NCI-H128 (cell line): ENCODE results near the gene LRRC8C.

ENCODE experiments used
- DNase-seq: peaks from one replicate; lab custom pipeline; 2025; ENCODE audit not compliant: unreplicated experiment; lab: John Stamatoyannopoulos, UW

Gene LRRC8C

DNA sequence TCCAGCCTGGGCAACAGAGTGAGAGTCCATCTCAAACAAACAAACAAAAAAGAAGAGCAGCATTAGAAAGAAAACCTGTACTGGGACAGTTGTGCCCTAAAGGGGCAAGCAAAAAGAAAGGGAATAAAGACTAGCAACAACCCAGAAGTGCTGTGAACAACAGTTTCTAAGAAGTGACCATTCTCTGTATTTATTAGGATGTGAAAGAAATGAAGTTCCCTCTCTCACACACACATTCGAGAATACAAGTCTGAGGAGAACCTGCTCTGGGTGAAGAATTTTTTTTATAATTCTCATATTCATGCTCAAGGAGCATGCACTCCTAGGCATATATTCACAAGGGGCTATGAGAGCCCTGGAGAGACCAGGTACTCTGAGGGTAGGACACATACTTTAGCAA, 128.4 kb downstream of the LRRC8C start:
- no peak for DNase-seq

DNA sequence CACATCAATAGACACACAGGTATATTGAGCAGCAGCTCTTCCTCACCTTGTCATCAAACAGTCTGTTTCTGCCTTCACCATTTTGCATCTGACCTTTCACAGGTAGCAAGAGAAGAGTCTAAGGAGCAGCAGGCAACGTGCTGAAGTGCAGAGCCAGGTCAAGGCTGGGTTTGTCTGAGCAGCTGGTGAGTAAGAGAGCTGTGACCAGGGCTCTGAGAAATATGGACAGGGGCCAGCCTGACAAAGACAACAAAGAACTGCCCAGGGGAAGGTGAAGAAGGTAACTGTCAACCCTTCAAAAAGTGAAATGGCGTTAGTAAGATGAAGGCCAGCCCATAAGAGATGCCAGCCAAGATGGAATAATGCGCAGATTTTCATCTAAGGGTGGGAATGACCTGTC, 129.0 kb downstream of the LRRC8C start:
- no peak for DNase-seq

DNA sequence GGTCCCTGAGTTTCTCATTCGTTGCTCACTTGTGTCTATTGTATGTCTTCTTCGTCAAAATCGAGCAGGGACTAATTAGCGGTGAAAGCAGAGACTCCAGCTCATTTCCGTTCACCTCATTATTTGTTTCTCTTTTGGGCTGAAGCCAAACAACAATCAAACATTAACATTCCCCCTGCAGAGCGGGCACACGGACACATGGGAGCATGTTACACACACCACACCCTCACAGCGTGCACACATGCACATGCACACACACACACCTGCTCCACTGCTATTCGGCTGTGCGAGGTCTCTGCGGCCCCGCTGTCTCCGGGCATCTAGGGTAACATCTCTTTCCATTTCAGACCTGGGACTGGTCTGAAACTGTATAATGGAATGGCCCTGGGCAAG, 129.5 kb downstream of the LRRC8C start:
- peak; percentile 14 for DNase-seq

DNA sequence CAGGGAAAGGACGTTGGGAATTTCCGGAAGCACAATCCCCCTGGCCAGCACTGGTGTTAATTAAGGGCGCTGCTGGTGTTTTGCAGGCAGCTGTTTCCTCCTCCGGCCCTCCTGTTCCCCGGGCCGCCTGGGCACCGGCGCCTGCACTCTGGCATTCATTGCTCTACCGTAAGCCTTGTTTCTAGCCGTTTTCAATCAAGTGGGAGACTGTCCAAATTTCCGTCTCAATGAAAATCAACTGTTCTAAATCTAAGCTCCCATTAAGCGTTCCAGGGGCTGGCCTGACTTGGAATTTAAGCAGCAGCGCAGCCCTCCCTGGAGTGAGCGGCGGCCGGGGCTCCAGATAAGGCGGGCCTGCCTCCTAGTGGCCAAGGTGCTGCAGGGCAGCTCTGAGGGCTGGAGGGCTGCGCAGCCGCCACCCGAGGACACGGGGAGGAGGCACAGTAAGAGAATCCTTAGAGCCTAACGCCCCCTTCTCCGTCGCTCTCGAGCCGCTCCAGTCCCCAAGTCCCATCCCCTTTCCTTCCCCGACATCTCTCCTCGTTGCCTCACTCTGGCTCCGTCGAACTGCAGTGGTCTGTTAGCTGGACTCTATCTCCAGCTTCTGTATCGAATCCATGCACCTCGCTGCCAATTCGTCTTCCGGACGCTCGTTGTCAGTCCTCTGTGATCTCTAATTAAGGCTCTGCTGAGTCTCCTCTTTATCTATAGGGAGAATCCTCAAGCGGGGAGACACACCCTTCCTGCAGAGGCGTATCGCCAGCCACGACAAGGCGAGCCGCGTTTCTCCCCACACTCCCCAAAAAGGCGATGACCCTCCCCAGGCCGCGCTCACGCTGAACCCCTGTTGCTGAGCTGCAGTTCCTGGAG, 130.1 kb downstream of the LRRC8C start:
- peak; percentile 51 for DNase-seq

DNA sequence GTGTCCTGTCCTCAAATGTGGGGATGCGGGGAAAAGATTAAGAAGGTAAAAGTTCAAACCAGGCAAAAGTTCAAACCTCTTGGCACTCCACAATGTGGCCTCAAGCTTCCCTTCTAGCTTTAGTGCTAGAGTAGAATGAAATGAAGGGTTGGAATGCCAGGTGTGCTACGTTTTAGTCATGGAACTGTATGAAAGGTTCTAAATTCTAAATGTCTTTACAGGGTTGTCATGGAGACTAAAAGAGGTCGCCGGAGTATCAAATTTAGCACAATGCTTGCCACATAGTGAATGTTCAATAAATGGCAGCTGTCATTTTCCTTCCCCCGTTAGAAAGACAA, 130.7 kb downstream of the LRRC8C start:
- DNase-seq = no peak

DNA sequence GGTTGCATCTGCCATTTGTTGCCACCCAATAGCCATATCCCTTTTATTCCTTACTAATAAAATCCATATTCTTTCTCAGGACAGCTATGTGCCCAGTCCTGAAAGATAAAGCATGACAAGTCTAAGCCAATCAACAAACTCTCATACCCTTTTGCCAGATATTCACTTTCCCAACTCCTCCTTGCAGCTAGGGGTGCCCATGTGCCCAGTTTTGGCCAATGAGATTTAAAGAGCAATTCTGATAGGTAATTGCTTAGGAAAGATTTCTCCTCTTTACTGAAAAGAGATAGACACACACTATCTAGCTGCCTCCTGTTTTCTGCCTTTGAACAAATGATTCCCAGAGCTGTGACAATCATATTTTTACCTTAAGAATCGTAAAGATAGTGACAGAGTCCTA, 132.9 kb downstream of the LRRC8C start:
- DNase-seq = no peak

DNA sequence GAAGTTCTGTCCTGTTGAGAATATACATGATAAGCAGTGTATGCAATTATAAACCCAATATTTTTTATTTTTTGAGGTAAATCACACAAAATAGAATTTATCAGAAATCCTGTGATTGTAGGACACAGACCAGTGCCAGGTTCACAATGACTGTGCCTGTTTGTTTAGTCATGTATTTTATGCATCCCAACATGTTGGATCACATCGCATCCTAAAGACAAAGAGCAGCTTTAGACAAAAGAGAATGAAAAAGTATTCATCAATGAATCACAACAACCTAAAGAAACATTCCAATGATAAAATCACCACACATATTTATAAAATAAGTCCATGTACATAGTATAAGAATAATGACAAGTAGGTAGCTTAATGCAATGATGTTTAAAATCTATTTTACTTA, 134.7 kb downstream of the LRRC8C start:
- DNase-seq = no peak
